Activated naive CD4-positive, alpha-beta T cell treated with anti-CD3 and anti-CD28 coated beads, Interleukin-2, amount 50 U/mL, for 24 hours (primary cell): ENCODE results near the gene CRMP1.

Experiments
- H3K27ac Mint-ChIP-seq: one replicate; pipeline ENCODE4 v1.8.0; 2021; ENCODE audit warnings: mild to moderate bottlenecking, mixed read lengths
- H3K27me3 Mint-ChIP-seq: one replicate; pipeline ENCODE4 v1.8.0; 2021; ENCODE audit warnings: mixed read lengths
- H3K36me3 Mint-ChIP-seq: one replicate; pipeline ENCODE4 v1.8.0; 2021; ENCODE audit warnings: mixed read lengths
- H3K4me1 Mint-ChIP-seq: one replicate; pipeline ENCODE4 v1.8.0; 2021; ENCODE audit warnings: mixed read lengths
- H3K4me3 Mint-ChIP-seq: one replicate; pipeline ENCODE4 v1.8.0; 2021; ENCODE audit warnings: mild to moderate bottlenecking, mixed read lengths
- H3K9me3 Mint-ChIP-seq: one replicate; pipeline ENCODE4 v1.8.0; 2021; ENCODE audit warnings: mixed read lengths

Gene CRMP1

GRCh38 chr4:5793514-5793913 is 99.4 kb downstream of the CRMP1 start:
- no peaks in the 10 kb centered on the region for H3K36me3 Mint-ChIP-seq
- peaks cover 5% of the 10 kb centered on the region for H3K27me3 Mint-ChIP-seq
- no peaks in the 10 kb centered on the region for H3K4me1 Mint-ChIP-seq
- H3K27ac Mint-ChIP-seq: no peak overlapping the region
- no peaks in the 10 kb centered on the region for H3K9me3 Mint-ChIP-seq
- no peak overlapping the region for H3K4me3 Mint-ChIP-seq

GRCh38 chr4:5791654-5792053 is 101.2 kb downstream of the CRMP1 start:
- H3K36me3 Mint-ChIP-seq: no peaks in the 10 kb centered on the region
- no peaks in the 10 kb centered on the region for H3K4me1 Mint-ChIP-seq
- no peaks in the 10 kb centered on the region for H3K9me3 Mint-ChIP-seq
- no peak overlapping the region for H3K4me3 Mint-ChIP-seq
- H3K27ac Mint-ChIP-seq: no peak overlapping the region
- peaks cover 4% of the 10 kb centered on the region for H3K27me3 Mint-ChIP-seq

GRCh38 chr4:5790546-5790857 is 102.4 kb downstream of the CRMP1 start:
- H3K9me3 Mint-ChIP-seq: no peaks in the 10 kb centered on the region
- H3K36me3 Mint-ChIP-seq: no peaks in the 10 kb centered on the region
- no peak overlapping the region for H3K4me3 Mint-ChIP-seq
- H3K4me1 Mint-ChIP-seq: no peaks in the 10 kb centered on the region
- H3K27ac Mint-ChIP-seq: no peak overlapping the region
- H3K27me3 Mint-ChIP-seq: peaks cover 4% of the 10 kb centered on the region

- no peak overlapping the region for H3K27ac Mint-ChIP-seq
- H3K36me3 Mint-ChIP-seq: no peaks in the 10 kb centered on the region
- no peak overlapping the region for H3K4me3 Mint-ChIP-seq
- H3K9me3 Mint-ChIP-seq: no peaks in the 10 kb centered on the region
- H3K4me1 Mint-ChIP-seq: no peaks in the 10 kb centered on the region
- H3K27me3 Mint-ChIP-seq: peaks cover 2% of the 10 kb centered on the region
Measured at GRCh38 chr4:5789141-5789540, 103.7 kb downstream of the CRMP1 start.

GRCh38 chr4:5788144-5788543 is 104.7 kb downstream of the CRMP1 start:
- H3K4me3 Mint-ChIP-seq: no peak overlapping the region
- H3K27me3 Mint-ChIP-seq: peaks cover 2% of the 10 kb centered on the region
- H3K27ac Mint-ChIP-seq: no peak overlapping the region
- H3K4me1 Mint-ChIP-seq: no peaks in the 10 kb centered on the region
- H3K36me3 Mint-ChIP-seq: no peaks in the 10 kb centered on the region
- no peaks in the 10 kb centered on the region for H3K9me3 Mint-ChIP-seq

GRCh38 chr4:5787311-5787710 is 105.6 kb downstream of the CRMP1 start:
- Mint-ChIP-seq H3K4me1 (no peaks in the 10 kb centered on the region), H3K9me3 (no peaks in the 10 kb centered on the region), H3K27me3 (peaks cover 2% of the 10 kb centered on the region), H3K27ac (no peak overlapping the region), H3K36me3 (no peaks in the 10 kb centered on the region), H3K4me3 (no peak overlapping the region)

- Mint-ChIP-seq H3K4me1 (no peaks in the 10 kb centered on the region), H3K27me3 (peaks cover 2% of the 10 kb centered on the region), H3K4me3 (no peak overlapping the region), H3K27ac (no peak overlapping the region), H3K36me3 (no peaks in the 10 kb centered on the region), H3K9me3 (no peaks in the 10 kb centered on the region)
Measured at GRCh38 chr4:5785806-5786680, 106.8 kb downstream of the CRMP1 start.

- Mint-ChIP-seq H3K9me3 (no peaks in the 10 kb centered on the region), H3K36me3 (no peaks in the 10 kb centered on the region), H3K4me3 (no peak overlapping the region), H3K4me1 (no peaks in the 10 kb centered on the region), H3K27me3 (peaks cover 2% of the 10 kb centered on the region), H3K27ac (no peak overlapping the region)
Measured at GRCh38 chr4:5784960-5785611, 107.8 kb downstream of the CRMP1 start.

GRCh38 chr4:5784021-5784420 is 108.9 kb downstream of the CRMP1 start:
- Mint-ChIP-seq H3K36me3 (no peaks in the 10 kb centered on the region), H3K9me3 (no peaks in the 10 kb centered on the region), H3K27me3 (peaks cover 2% of the 10 kb centered on the region), H3K4me1 (no peaks in the 10 kb centered on the region), H3K4me3 (no peak overlapping the region), H3K27ac (no peak overlapping the region)

GRCh38 chr4:5783486-5783885 is 109.4 kb downstream of the CRMP1 start:
- Mint-ChIP-seq H3K4me1 (no peaks in the 10 kb centered on the region), H3K27me3 (no peaks in the 10 kb centered on the region), H3K9me3 (no peaks in the 10 kb centered on the region), H3K36me3 (no peaks in the 10 kb centered on the region), H3K4me3 (no peak overlapping the region), H3K27ac (no peak overlapping the region)

- no peaks in the 10 kb centered on the region for H3K4me1 Mint-ChIP-seq
- H3K27ac Mint-ChIP-seq: no peak overlapping the region
- H3K4me3 Mint-ChIP-seq: no peak overlapping the region
- no peaks in the 10 kb centered on the region for H3K9me3 Mint-ChIP-seq
- H3K27me3 Mint-ChIP-seq: no peaks in the 10 kb centered on the region
- H3K36me3 Mint-ChIP-seq: no peaks in the 10 kb centered on the region
Measured at GRCh38 chr4:5782829-5783476, 109.9 kb downstream of the CRMP1 start.

- no peaks in the 10 kb centered on the region for H3K4me1 Mint-ChIP-seq
- no peaks in the 10 kb centered on the region for H3K36me3 Mint-ChIP-seq
- H3K27ac Mint-ChIP-seq: no peak overlapping the region
- no peaks in the 10 kb centered on the region for H3K27me3 Mint-ChIP-seq
- H3K4me3 Mint-ChIP-seq: no peak overlapping the region
- H3K9me3 Mint-ChIP-seq: peaks cover 1% of the 10 kb centered on the region
Measured at GRCh38 chr4:5781691-5782090, 111.2 kb downstream of the CRMP1 start.

GRCh38 chr4:5780831-5781480 is 111.9 kb downstream of the CRMP1 start:
- H3K4me3 Mint-ChIP-seq: no peak overlapping the region
- no peaks in the 10 kb centered on the region for H3K27me3 Mint-ChIP-seq
- no peaks in the 10 kb centered on the region for H3K36me3 Mint-ChIP-seq
- no peaks in the 10 kb centered on the region for H3K4me1 Mint-ChIP-seq
- no peak overlapping the region for H3K27ac Mint-ChIP-seq
- peaks cover 7% of the 10 kb centered on the region for H3K9me3 Mint-ChIP-seq

GRCh38 chr4:5776510-5776909 is 116.4 kb downstream of the CRMP1 start:
- Mint-ChIP-seq H3K4me1 (no peaks in the 10 kb centered on the region), H3K4me3 (no peak overlapping the region), H3K9me3 (peaks cover 7% of the 10 kb centered on the region), H3K27me3 (no peaks in the 10 kb centered on the region), H3K27ac (no peak overlapping the region), H3K36me3 (no peaks in the 10 kb centered on the region)

- Mint-ChIP-seq H3K27me3 (peaks cover 1% of the 10 kb centered on the region), H3K4me1 (no peaks in the 10 kb centered on the region), H3K4me3 (no peak overlapping the region), H3K9me3 (peaks cover 7% of the 10 kb centered on the region), H3K36me3 (no peaks in the 10 kb centered on the region), H3K27ac (no peak overlapping the region)
Measured at GRCh38 chr4:5774416-5775036, 118.4 kb downstream of the CRMP1 start.

GRCh38 chr4:5773271-5773555 is 119.7 kb downstream of the CRMP1 start:
- Mint-ChIP-seq H3K27ac (no peak overlapping the region), H3K9me3 (peaks cover 7% of the 10 kb centered on the region), H3K4me1 (no peaks in the 10 kb centered on the region), H3K36me3 (no peaks in the 10 kb centered on the region), H3K27me3 (peaks cover 1% of the 10 kb centered on the region), H3K4me3 (no peak overlapping the region)
